Lung (tissue), 12 donors: ENCODE measurements around the gene RNASEH1. TPM values are rescaled to one million over a fixed set of nuclear protein-coding genes. Genes with fewer than 3 reads are reported as not detected.
A peak's percentile ranks its signal among the peaks of the same experiment; 100 is the strongest.

Source experiments
- ATAC-seq: fragments of 200-7000 bp; cut with Tn5 transposase; one replicate; pipeline ENCODE4 v1.9.1; 2020; ENCODE audit warnings: moderate number of reproducible peaks; ENCODE audit not compliant: insufficient read depth, low FRiP score
- DNase-seq, 3 donors: peaks; one replicate each; pipeline ENCODE4 v3.0.0-alpha.2; 2013 to 2017
- H3K27ac ChIP-seq, 2 donors: one replicate each; pipeline ENCODE4 v1.5.1; 2013; ENCODE audit warnings: mild to moderate bottlenecking in 2 of 2, moderate library complexity in 2 of 2, control low read depth in 1 of 2, inconsistent platforms in 1 of 2, low read depth in 1 of 2, low read length in 1 of 2
- H3K27me3 ChIP-seq, 3 donors: one replicate each; pipeline ENCODE4 v1.5.1; 2013; ENCODE audit warnings: low read length in 2 of 3; ENCODE audit not compliant: control insufficient read depth in 3 of 3, insufficient read depth in 3 of 3
- H3K36me3 ChIP-seq, 4 donors: one replicate each; pipeline ENCODE4 v1.5.1; 2013; ENCODE audit warnings: low read length in 4 of 4, mild to moderate bottlenecking in 1 of 4, moderate library complexity in 1 of 4; ENCODE audit not compliant: control insufficient read depth in 4 of 4, insufficient read depth in 4 of 4
- H3K4me1 ChIP-seq, 5 donors: one replicate each; pipeline ENCODE4 v1.5.1; 2013; ENCODE audit warnings: low read length in 5 of 5, mild to moderate bottlenecking in 2 of 5, moderate library complexity in 1 of 5; ENCODE audit not compliant: control insufficient read depth in 5 of 5, insufficient read depth in 5 of 5
- H3K4me3 ChIP-seq: one replicate; pipeline ENCODE4 v1.5.1; 2013; ENCODE audit warnings: mild to moderate bottlenecking, control low read depth, moderate library complexity
- H3K9ac ChIP-seq, 2 donors: one replicate each; pipeline ENCODE4 v1.5.1; 2013; ENCODE audit warnings: low read length in 2 of 2, control low read depth in 1 of 2; ENCODE audit not compliant: insufficient read depth in 1 of 2
- H3K9me3 ChIP-seq, 4 donors: one replicate each; pipeline ENCODE4 v1.5.1; 2013; ENCODE audit warnings: low read length in 3 of 4, mild to moderate bottlenecking in 1 of 4, moderate library complexity in 1 of 4; ENCODE audit not compliant: control insufficient read depth in 4 of 4, insufficient read depth in 3 of 4
- CTCF ChIP-seq: IDR thresholded peaks from 2 replicates; pipeline ENCODE4 v1.5.1; 2012; ENCODE audit warnings: mild to moderate bottlenecking; ENCODE audit errors: control extremely low read depth, extremely low read depth
- WGBS, 2 donors: extraction: QIAGEN DNeasy Blood & Tissue Kit; methylation state at CpG; one replicate each; pipeline ENCODE4 v1.1.7; 2013; 5-methylcytosine and 5-hydroxymethylcytosine counted together
- polyA plus RNA-seq, 2 donors: library from polyadenylated mRNA; stranded (reverse); fragments of 200-250 nt; gene quantifications; one replicate each; pipeline ENCODE4 v1.2.1, GENCODE V29; 2013
- total RNA-seq, 2 donors: library from RNA; depleted of rRNA in 1 of 2; stranded (reverse); fragments of >200 nt in 1 of 2; gene quantifications; one replicate each; pipeline ENCODE4 v1.2.1, GENCODE V29; 2014 to 2021
- donor health status: control.
- donor health status: control.
- donor health status: Bipolar disorder and iron deficiency.
- donor health status: healthy.
- donor health status: DM: yes; HTN: yes; CAD: no.

Gene RNASEH1
- total and polyA plus RNA-seq, 4 donors = 9.6 to 24.5 (median 15.2) TPM

GRCh38 chr2:3563521-3563976, 5.4 kb upstream of the RNASEH1 start:
- H3K27me3 ChIP-seq = no peaks in the 10 kb centered on the region
- no peak overlapping the region for H3K27ac ChIP-seq
- peaks cover 0 to 8% (median 0%) of the 10 kb centered on the region in 5 donors for H3K4me1 ChIP-seq
- H3K36me3 ChIP-seq = peaks cover 0 to 2% (median 0%) of the 10 kb centered on the region in 4 donors
- H3K4me3 ChIP-seq = no peak overlapping the region
- ATAC-seq (no peak), DNase-seq (no peak)
- no peaks in the 10 kb centered on the region for H3K9me3 ChIP-seq
- no peak overlapping the region for H3K9ac ChIP-seq
- TF ChIP-seq CTCF = no peak
- WGBS, 2 donors = 90 to 92% methylated on average over 5 of the region's 5 CpGs

GRCh38 chr2:3557639-3558204, 411 bp downstream of the RNASEH1 start:
- DNase-seq (peak in 1 of 3 donors; percentile 6), ATAC-seq (peak; percentile 33)
- Histone ChIP-seq H3K4me1 (peaks cover 0 to 16% (median 4%) of the 10 kb centered on the region in 5 donors), H3K27ac (peak overlapping the region; percentile 93 to 98), H3K27me3 (no peaks in the 10 kb centered on the region), H3K4me3 (peak overlapping the region; percentile 99), H3K9ac (peak overlapping the region; percentile 92 to 96), H3K36me3 (peaks cover 12 to 17% (median 13%) of the 10 kb centered on the region in 4 donors), H3K9me3 (no peaks in the 10 kb centered on the region)
- TF ChIP-seq CTCF = no peak
- WGBS, 2 donors = 0 to 1% methylated on average over 40 of the region's 40 CpGs

- Histone ChIP-seq H3K36me3 (peaks cover 23 to 33% (median 28%) of the 10 kb centered on the region in 4 donors), H3K9me3 (no peaks in the 10 kb centered on the region), H3K27me3 (no peaks in the 10 kb centered on the region), H3K4me1 (peaks cover 0 to 11% (median 4%) of the 10 kb centered on the region in 5 donors), H3K9ac (no peak overlapping the region), H3K4me3 (no peak overlapping the region), H3K27ac (no peak overlapping the region)
- ATAC-seq (no peak), DNase-seq (no peak)
- WGBS, 2 donors = 89 to 94% methylated on average over 10 of the region's 10 CpGs
- TF ChIP-seq CTCF = no peak
Measured at GRCh38 chr2:3553946-3554345, 4.2 kb downstream of the RNASEH1 start.
